Vagina (tissue), 2 donors: ENCODE measurements around the gene PTPRD. TPM values are rescaled to one million over a fixed set of nuclear protein-coding genes. Genes with fewer than 3 reads are reported as not detected.

ENCODE experiments used
- DNase-seq, 2 donors: peaks; one replicate each; pipeline ENCODE4 v3.0.0-alpha.2; 2017; ENCODE audit errors: extremely low spot score in 2 of 2
- H3K27ac ChIP-seq: fragments of 200-600 bp; sonication (generic); one replicate; pipeline ENCODE4 v1.5.1; 2019
- H3K27me3 ChIP-seq: fragments of 200-600 bp; sonication (generic); one replicate; pipeline ENCODE4 v1.5.1; 2019
- H3K36me3 ChIP-seq, 2 donors: fragments of 200-600 bp; sonication (generic); one replicate each; pipeline ENCODE4 v1.5.1; 2017 to 2019
- H3K4me1 ChIP-seq: fragments of 200-600 bp; sonication (generic); one replicate; pipeline ENCODE4 v1.5.1; 2019
- H3K4me3 ChIP-seq, 2 donors: fragments of 200-600 bp; sonication (generic); 1 replicate in 1 of 2; 2 replicates in 1 of 2; pipeline ENCODE4 v1.5.1; 2016 to 2019
- H3K9me3 ChIP-seq: fragments of 200-600 bp; sonication (generic); one replicate; pipeline ENCODE4 v1.5.1; 2019
- POLR2A ChIP-seq, 2 donors: fragments of 450-650 bp; IDR thresholded peaks; one replicate each; pipeline ENCODE4 v1.6.1; 2017; ENCODE audit warnings: antibody characterized with exemption in 2 of 2, mild to moderate bottlenecking in 2 of 2, moderate library complexity in 2 of 2
- POLR2AphosphoS5 ChIP-seq, 2 donors: sonication (generic); formaldehyde crosslinking; IDR thresholded peaks; one replicate each; pipeline ENCODE4 v1.9.0; 2017; ENCODE audit warnings: antibody characterized with exemption in 2 of 2, mild to moderate bottlenecking in 2 of 2, low read depth in 1 of 2; ENCODE audit not compliant: insufficient read depth in 1 of 2
- intact Hi-C: fragments of 100-400 bp; cut with DNase I; formaldehyde crosslinking; loops from one replicate; pipeline ENCODE4 v1.15.1; 2023
- total RNA-seq: library from RNA; depleted of rRNA; stranded (reverse); fragments of >200 nt; gene quantifications from one replicate; pipeline ENCODE4 v1.2.3, GENCODE V29; 2016
- TF ChIP-seq, protein P1 (sequence below), 3 experiments: fragments of 450-650 bp in 2 of 3; fragments of 200-600 bp in 1 of 3; sonication (generic) in 1 of 3; IDR thresholded peaks; one replicate each; pipeline ENCODE4 v1.5.1; 2017 to 2019; ENCODE audit warnings: antibody characterized with exemption in 3 of 3, mild to moderate bottlenecking in 2 of 3, moderate library complexity in 2 of 3

The PTPRD gene
- total RNA-seq, 1 donor from 2014 or later, result 10.3 TPM

GRCh38 chr9:10331157-10331556, 281.6 kb downstream of the PTPRD start:
- Histone ChIP-seq H3K9me3 (no peaks in the 10 kb centered on the region), H3K4me1 (no peaks in the 10 kb centered on the region), H3K36me3 (no peaks in the 10 kb centered on the region), H3K27ac (no peak overlapping the region), H3K4me3 (no peak overlapping the region), H3K27me3 (no peaks in the 10 kb centered on the region)
- TF ChIP-seq, protein P1, sequence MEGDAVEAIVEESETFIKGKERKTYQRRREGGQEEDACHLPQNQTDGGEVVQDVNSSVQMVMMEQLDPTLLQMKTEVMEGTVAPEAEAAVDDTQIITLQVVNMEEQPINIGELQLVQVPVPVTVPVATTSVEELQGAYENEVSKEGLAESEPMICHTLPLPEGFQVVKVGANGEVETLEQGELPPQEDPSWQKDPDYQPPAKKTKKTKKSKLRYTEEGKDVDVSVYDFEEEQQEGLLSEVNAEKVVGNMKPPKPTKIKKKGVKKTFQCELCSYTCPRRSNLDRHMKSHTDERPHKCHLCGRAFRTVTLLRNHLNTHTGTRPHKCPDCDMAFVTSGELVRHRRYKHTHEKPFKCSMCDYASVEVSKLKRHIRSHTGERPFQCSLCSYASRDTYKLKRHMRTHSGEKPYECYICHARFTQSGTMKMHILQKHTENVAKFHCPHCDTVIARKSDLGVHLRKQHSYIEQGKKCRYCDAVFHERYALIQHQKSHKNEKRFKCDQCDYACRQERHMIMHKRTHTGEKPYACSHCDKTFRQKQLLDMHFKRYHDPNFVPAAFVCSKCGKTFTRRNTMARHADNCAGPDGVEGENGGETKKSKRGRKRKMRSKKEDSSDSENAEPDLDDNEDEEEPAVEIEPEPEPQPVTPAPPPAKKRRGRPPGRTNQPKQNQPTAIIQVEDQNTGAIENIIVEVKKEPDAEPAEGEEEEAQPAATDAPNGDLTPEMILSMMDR (IDR thresholded peaks at IDR 0.05), result no peak
- TF ChIP-seq POLR2AphosphoS5 (IDR thresholded peaks at IDR 0.05; ENCODE audit: insufficient read depth in 1 of 2, low read depth in 1 of 2), result no peak
- no peak for TF ChIP-seq POLR2A (IDR thresholded peaks at IDR 0.05)
- intact Hi-C loops, result no loop called here
- DNase-seq, result no peak

GRCh38 chr9:10282084-10282483, 330.7 kb downstream of the PTPRD start:
- H3K27ac ChIP-seq, result no peak overlapping the region
- no peak for TF ChIP-seq POLR2A (IDR thresholded peaks at IDR 0.05)
- TF ChIP-seq POLR2AphosphoS5 (IDR thresholded peaks at IDR 0.05; ENCODE audit: insufficient read depth in 1 of 2, low read depth in 1 of 2), result no peak
- no peaks in the 10 kb centered on the region for H3K27me3 ChIP-seq
- intact Hi-C loops, result no loop called here
- H3K4me1 ChIP-seq, result no peaks in the 10 kb centered on the region
- H3K36me3 ChIP-seq, result no peaks in the 10 kb centered on the region
- no peak for DNase-seq
- H3K4me3 ChIP-seq, result no peak overlapping the region
- H3K9me3 ChIP-seq, result no peaks in the 10 kb centered on the region

DNA sequence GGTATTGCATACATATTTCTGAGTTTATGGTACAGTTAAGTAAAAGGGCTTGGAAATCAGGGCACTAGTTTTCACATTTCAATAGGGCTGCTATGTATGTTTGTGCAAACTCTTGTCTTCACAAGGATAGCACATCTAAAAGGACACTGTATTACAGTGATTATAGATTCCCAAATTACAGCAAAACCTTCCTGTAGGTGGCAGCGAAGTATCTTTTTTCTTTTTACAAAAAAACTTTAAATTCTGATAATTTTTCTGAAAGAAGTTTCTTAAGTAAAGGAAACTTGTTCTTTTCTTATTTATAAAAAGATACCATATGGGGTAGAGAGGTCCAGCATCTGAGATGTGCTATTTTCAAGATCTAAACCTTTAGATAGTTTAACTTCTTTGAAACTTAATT, 337.8 kb downstream of the PTPRD start:
- Histone ChIP-seq H3K4me1 (no peaks in the 10 kb centered on the region), H3K4me3 (no peak overlapping the region), H3K36me3 (no peaks in the 10 kb centered on the region), H3K27ac (no peak overlapping the region), H3K27me3 (no peaks in the 10 kb centered on the region), H3K9me3 (no peaks in the 10 kb centered on the region)
- intact Hi-C loops, result loop anchor here (1.0 kb wide), 1 partner anchor 34 kb away; no protein-coding TSS in a partner anchor
- no peak for DNase-seq
- no peak for TF ChIP-seq POLR2A (IDR thresholded peaks at IDR 0.05)
- no peak for TF ChIP-seq POLR2AphosphoS5 (IDR thresholded peaks at IDR 0.05; ENCODE audit: insufficient read depth in 1 of 2, low read depth in 1 of 2)
- TF ChIP-seq, protein P1 (IDR thresholded peaks at IDR 0.05), result no peak

DNA sequence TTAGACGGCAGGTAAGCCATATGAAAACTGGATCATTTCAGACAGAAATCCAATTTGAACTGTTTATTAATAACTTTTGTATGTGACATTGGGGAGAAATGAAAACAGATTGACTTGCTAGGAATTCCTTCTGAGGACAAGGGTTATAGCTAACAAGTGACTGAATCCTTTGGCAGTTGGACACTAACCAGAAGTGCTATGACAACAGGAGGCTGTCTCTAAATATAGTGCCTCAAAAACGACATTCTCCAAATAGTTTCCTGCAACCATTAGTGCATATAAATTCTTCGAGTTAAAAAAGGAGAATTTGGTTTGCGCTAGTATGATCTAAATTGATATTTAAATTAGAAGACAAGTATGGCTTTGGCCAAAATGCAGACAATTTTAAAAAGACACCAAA, 338.6 kb downstream of the PTPRD start:
- DNase-seq, result no peak
- intact Hi-C loops, result loop anchor here (1.0 kb wide), 1 partner anchor 35 kb away; no protein-coding TSS in a partner anchor
- Histone ChIP-seq H3K4me1 (no peaks in the 10 kb centered on the region), H3K27ac (no peak overlapping the region), H3K27me3 (no peaks in the 10 kb centered on the region), H3K9me3 (no peaks in the 10 kb centered on the region), H3K36me3 (no peaks in the 10 kb centered on the region), H3K4me3 (no peak overlapping the region)
- TF ChIP-seq POLR2AphosphoS5 (IDR thresholded peaks at IDR 0.05; ENCODE audit: insufficient read depth in 1 of 2, low read depth in 1 of 2) (no peak), POLR2A (IDR thresholded peaks at IDR 0.05) (no peak)
- TF ChIP-seq, protein P1 (IDR thresholded peaks at IDR 0.05), result no peak

- Histone ChIP-seq H3K9me3 (no peaks in the 10 kb centered on the region), H3K27ac (no peak overlapping the region), H3K4me3 (no peak overlapping the region), H3K4me1 (no peaks in the 10 kb centered on the region), H3K36me3 (no peaks in the 10 kb centered on the region), H3K27me3 (no peaks in the 10 kb centered on the region)
- TF ChIP-seq, protein P1 (IDR thresholded peaks at IDR 0.05), result no peak
- TF ChIP-seq POLR2AphosphoS5 (IDR thresholded peaks at IDR 0.05; ENCODE audit: insufficient read depth in 1 of 2, low read depth in 1 of 2) (no peak), POLR2A (IDR thresholded peaks at IDR 0.05) (no peak)
- intact Hi-C loops, result loop anchor here (1.0 kb wide), 1 partner anchor 16 kb away; no protein-coding TSS in a partner anchor
- no peak for DNase-seq
Observed at GRCh38 chr9:10272830-10273229, 340.0 kb downstream of the PTPRD start.
